A549 (cell line): Measurements from ENCODE around the gene ASF1A. TPM values are rescaled to one million over a fixed set of nuclear protein-coding genes. Genes with fewer than 3 reads are reported as not detected.

Experiments
- ATAC-seq, 2 experiments: fragments of 200-7000 bp in 1 of 2; fragments of >200 bp in 1 of 2; cut with Nextera tagmentation in 1 of 2; cut with Tn5 transposase in 1 of 2; 3 replicates each; pipeline versions ENCODE4 v1.8.0 to v1.9.1; 2018 to 2020; ENCODE audit warnings: mild to moderate bottlenecking in 1 of 2, moderate library complexity in 1 of 2
- CTCF ChIA-PET: fragments of 300-600 bp; sonication (Branson Sonifier 250); formaldehyde crosslinking; extraction: SDS; loops from one replicate; lab custom pipeline; 2021; ENCODE audit warnings: antibody characterized with exemption, inconsistent platforms; lab: Yijun Ruan, JAX
- POLR2A ChIA-PET: fragments of 350-600 bp; formaldehyde crosslinking; extraction: SDS; loops from one replicate; lab custom pipeline; 2021; ENCODE audit warnings: antibody characterized with exemption, inconsistent platforms; lab: Yijun Ruan, JAX
- DNase-seq, 2 experiments: peaks; one replicate each; pipeline versions ENCODE4 v3.0.0 to v3.0.0-alpha.2; 2011 to 2016; ENCODE audit warnings: low read depth in 1 of 2, low spot score in 1 of 2
- FAIRE-seq: peaks from 2 replicates; lab custom pipeline; 2011; peaks lifted over from hg19 to GRCh38; lab: Jason Lieb, UNC
- H3K27ac ChIP-seq, 2 experiments: fragments of >200 bp; sonication (Bioruptor Twin); formaldehyde crosslinking; 3 replicates each; pipeline ENCODE4 v1.5.1; 2016 to 2017
- H3K4me1 ChIP-seq: fragments of >200 bp; sonication (Bioruptor Twin); formaldehyde crosslinking; 3 replicates; pipeline ENCODE4 v1.6.1; 2016
- H3K4me2 ChIP-seq: fragments of >200 bp; sonication (Bioruptor Twin); formaldehyde crosslinking; 3 replicates; pipeline ENCODE4 v1.6.1; 2016
- H3K4me3 ChIP-seq: fragments of >200 bp; sonication (Bioruptor Twin); formaldehyde crosslinking; 3 replicates; pipeline ENCODE4 v1.5.1; 2016
- H3K9me3 ChIP-seq: fragments of >200 bp; sonication (Bioruptor Twin); formaldehyde crosslinking; 3 replicates; pipeline ENCODE4 v1.6.1; 2016
- BCL3 ChIP-seq: fragments of >200 bp; sonication (Bioruptor Twin); formaldehyde crosslinking; IDR thresholded peaks from 3 replicates; pipeline ENCODE4 v1.6.1; 2016
- CHD4 ChIP-seq: fragments of 200-600 bp; sonication (generic); IDR thresholded peaks from 2 replicates; pipeline ENCODE4 v1.6.1; 2016; ENCODE audit warnings: antibody characterized with exemption, mild to moderate bottlenecking, borderline replicate concordance
- CTCF ChIP-seq: fragments of >200 bp; sonication (Bioruptor Twin); formaldehyde crosslinking; IDR thresholded peaks from 3 replicates; pipeline ENCODE4 v1.5.1; 2016
- E2F6 ChIP-seq: IDR thresholded peaks from 2 replicates; pipeline ENCODE4 v1.6.1; 2012; ENCODE audit warnings: low read depth, borderline replicate concordance
- EP300 ChIP-seq, 2 experiments: fragments of >200 bp; sonication (Bioruptor Twin); formaldehyde crosslinking; IDR thresholded peaks; 2 replicates in 1 of 2; 3 replicates in 1 of 2; pipeline ENCODE4 v1.6.1; 2016 to 2017
- HOXB5 ChIP-seq: fragments of 250-450 bp; sonication (Bioruptor Pico); IDR thresholded peaks from 2 replicates; pipeline ENCODE4 v1.5.0; 2020; ENCODE audit warnings: mild to moderate bottlenecking, moderate library complexity
- JUNB ChIP-seq: fragments of >200 bp; sonication (Bioruptor Twin); formaldehyde crosslinking; IDR thresholded peaks from 2 replicates; pipeline ENCODE4 v1.6.1; 2016
- MAFK ChIP-seq: fragments of 450-650 bp; IDR thresholded peaks from 2 replicates; pipeline ENCODE4 v1.6.1; 2014; ENCODE audit not compliant: partially characterized antibody
- MAZ ChIP-seq: fragments of 150-350 bp; IDR thresholded peaks from 2 replicates; pipeline ENCODE4 v1.6.1; 2014; ENCODE audit warnings: antibody characterized with exemption, low read depth, low read length, borderline replicate concordance
- MYC ChIP-seq: IDR thresholded peaks from 2 replicates; pipeline ENCODE4 v1.6.1; 2012; ENCODE audit warnings: mild to moderate bottlenecking, inconsistent platforms, low read length, improper control_type of control experiment, borderline replicate concordance
- PHF8 ChIP-seq: fragments of 200-600 bp; sonication (generic); IDR thresholded peaks from 2 replicates; pipeline ENCODE4 v1.6.1; 2016; ENCODE audit warnings: low read depth, mild to moderate bottlenecking, antibody characterized with exemption, moderate library complexity, borderline replicate concordance
- POLR2A ChIP-seq: IDR thresholded peaks from 2 replicates; pipeline ENCODE4 v1.6.1; 2012; ENCODE audit warnings: mild to moderate bottlenecking, low read length
- RAD21 ChIP-seq, 2 experiments: fragments of >200 bp in 1 of 2; sonication (Bioruptor Twin) in 1 of 2; formaldehyde crosslinking in 1 of 2; IDR thresholded peaks in 1 of 2; conservative IDR thresholded peaks in 1 of 2; 2 replicates in 1 of 2; 3 replicates in 1 of 2; pipeline ENCODE4 v1.6.1; 2012 to 2018; ENCODE audit warnings: inconsistent platforms in 1 of 2
- RFX5 ChIP-seq: fragments of 450-650 bp; IDR thresholded peaks from 2 replicates; pipeline ENCODE4 v1.7.1; 2014; ENCODE audit warnings: antibody characterized with exemption, mild to moderate bottlenecking, moderate library complexity
- TFCP2L1 ChIP-seq: fragments of 250-450 bp; sonication (Bioruptor Pico); IDR thresholded peaks from 2 replicates; pipeline ENCODE4 v1.5.0; 2021; ENCODE audit warnings: mild to moderate bottlenecking
- TP53 ChIP-seq: fragments of 250-450 bp; sonication (Bioruptor Pico); IDR thresholded peaks from 2 replicates; pipeline ENCODE4 v1.5.0; 2021; ENCODE audit warnings: mild to moderate bottlenecking, moderate library complexity
- ZFP36 ChIP-seq: fragments of 450-650 bp; IDR thresholded peaks from 2 replicates; pipeline ENCODE4 v1.6.1; 2014; ENCODE audit warnings: borderline replicate concordance; ENCODE audit not compliant: partially characterized antibody
- ZSCAN20 ChIP-seq: fragments of 250-450 bp; sonication (Bioruptor Pico); IDR thresholded peaks from 2 replicates; pipeline ENCODE4 v1.8.0; 2022; ENCODE audit warnings: mild to moderate bottlenecking, moderate library complexity
- WGBS: methylation state at CpG from one replicate; pipeline ENCODE4 v1.1.6; 2017; ENCODE audit errors: missing lambda C conversion rate; 5-methylcytosine and 5-hydroxymethylcytosine counted together
- polyA plus RNA-seq, 4 experiments: library from polyadenylated mRNA; depleted of rRNA in 3 of 4; stranded (reverse); fragments of >200 nt; fragmentation: RNase III in 1 of 4; extraction: RNeasy Plus Mini Kit Qiagen cat#74134 plus additional on column Dnase treatment in 1 of 4; gene quantifications; 2 replicates in 3 of 4; 3 replicates in 1 of 4; pipeline ENCODE4 v1.2.3, GENCODE V29; 2011 to 2017
- TF ChIP-seq, protein P1 (sequence below): fragments of >200 bp; sonication (Bioruptor Twin); formaldehyde crosslinking; IDR thresholded peaks from 2 replicates; pipeline ENCODE4 v1.6.1; 2016

The ASF1A gene
- polyA plus RNA-seq, 2 of the 4 experiments (the other 2 are of a cell fraction) = 12.2 to 24.6 TPM

- Histone ChIP-seq H3K4me1 (peaks cover 5% of the 10 kb centered on the region; the same call in 1 of the 3 replicates), H3K27ac (no peak overlapping the region), H3K4me3 (no peak overlapping the region), H3K9me3 (no peaks in the 10 kb centered on the region), H3K4me2 (no peak overlapping the region)
- TF ChIP-seq JUNB (no peak), E2F6 (no peak), TP53 (CRISPR knock-in tag) (no peak), MYC (no peak), HOXB5 (CRISPR knock-in tag) (no peak), RAD21 (conservative IDR thresholded peaks at IDR 0.05 in 1 of 2, IDR thresholded peaks at IDR 0.05 in 1 of 2) (no peak), TFCP2L1 (CRISPR knock-in tag) (no peak), ZFP36 (no peak), MAFK (no peak), BCL3 (no peak)
- FAIRE-seq (no peak), ATAC-seq (no peak), DNase-seq (no peak)
- ChIA-PET CTCF (no interaction called here), POLR2A (no interaction called here)
- WGBS = 86% methylated on average over 6 of the region's 6 CpGs
Observed at GRCh38 chr6:118903691-118904090, 9.7 kb downstream of the ASF1A start.

DNA sequence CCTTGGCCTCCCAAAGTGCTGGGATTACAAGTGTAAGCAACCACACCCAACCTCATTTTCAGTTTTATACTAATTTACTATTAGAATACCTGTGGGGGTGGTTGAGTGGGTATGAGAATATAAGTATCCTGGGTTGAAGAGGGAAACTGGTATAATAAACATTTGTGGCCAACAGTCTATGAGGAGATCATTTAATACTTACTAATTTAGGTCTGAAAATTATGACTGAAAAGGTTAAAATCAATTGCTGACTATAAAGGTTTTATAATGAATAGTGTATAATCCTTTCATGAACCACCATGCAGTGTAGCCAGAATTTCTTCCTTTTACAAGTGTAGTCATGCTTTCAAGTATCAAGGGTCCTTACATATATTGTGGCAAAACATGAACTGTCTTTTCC, 11.1 kb downstream of the ASF1A start:
- ChIA-PET CTCF (no interaction called here), POLR2A (no interaction called here)
- no peak overlapping the region for H3K27ac ChIP-seq
- FAIRE-seq (no peak), DNase-seq (no peak), ATAC-seq (no peak)
- H3K4me3 ChIP-seq = no peak overlapping the region
- no peaks in the 10 kb centered on the region for H3K9me3 ChIP-seq
- no peak overlapping the region for H3K4me2 ChIP-seq
- peaks cover 5% of the 10 kb centered on the region; the same call in 1 of the 3 replicates for H3K4me1 ChIP-seq
- TF ChIP-seq EP300 (IDR thresholded peaks at IDR 0.05) (no peak), CHD4 (no peak)

DNA sequence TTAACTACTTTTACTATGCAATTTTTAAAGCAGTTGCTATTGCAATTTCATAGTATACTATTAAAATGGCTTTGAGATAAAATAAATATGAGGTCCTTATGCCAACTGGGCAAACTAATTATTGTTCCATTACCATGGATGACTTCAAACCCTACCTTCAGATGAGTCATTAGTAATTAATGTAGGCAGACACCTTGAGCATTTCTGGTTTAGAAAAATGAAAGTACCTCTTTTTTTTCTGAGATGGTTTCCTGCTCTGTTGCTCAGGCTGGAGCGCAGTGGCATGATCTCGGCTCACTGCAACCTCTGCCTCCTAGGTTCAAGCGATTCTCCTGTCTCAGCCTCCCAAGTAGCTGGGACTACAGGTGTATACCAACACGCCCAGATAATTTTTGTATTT, 11.9 kb downstream of the ASF1A start:
- TF ChIP-seq POLR2A = no peak
- TF ChIP-seq TFCP2L1 (CRISPR knock-in tag) = no peak
- no peak for TF ChIP-seq CTCF
- no peak for TF ChIP-seq RFX5
- TF ChIP-seq PHF8 = no peak
- no peak for TF ChIP-seq MAZ
- TF ChIP-seq ZSCAN20 (CRISPR knock-in tag) = no peak
- no peak for TF ChIP-seq E2F6
- TF ChIP-seq, protein P1, sequence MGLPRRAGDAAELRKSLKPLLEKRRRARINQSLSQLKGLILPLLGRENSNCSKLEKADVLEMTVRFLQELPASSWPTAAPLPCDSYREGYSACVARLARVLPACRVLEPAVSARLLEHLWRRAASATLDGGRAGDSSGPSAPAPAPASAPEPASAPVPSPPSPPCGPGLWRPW = no peak
- FAIRE-seq (no peak), ATAC-seq (no peak), DNase-seq (no peak)
- H3K9me3 ChIP-seq = no peaks in the 10 kb centered on the region
- POLR2A ChIA-PET = no interaction called here
- H3K4me1 ChIP-seq = peaks cover 5% of the 10 kb centered on the region; the same call in 1 of the 3 replicates
- no peak overlapping the region for H3K4me3 ChIP-seq
- CTCF ChIA-PET = interaction anchor here (0.7 kb wide), 1 partner anchor 9 kb away, joined by 3 read pairs; no protein-coding TSS in a partner anchor
- H3K4me2 ChIP-seq = no peak overlapping the region
- H3K27ac ChIP-seq = no peak overlapping the region
- WGBS = 96% methylated on average over 4 of the region's 4 CpGs
